OCI-LY1 (cell line): ENCODE data around the gene ASNSD1.

ENCODE experiments used
- CTCF ChIP-seq: fragments of 200-600 bp; sonication (generic), shearing (Covaris generic); IDR thresholded peaks from 2 replicates; pipeline ENCODE4 v1.5.1; 2017; ENCODE audit warnings: mild to moderate bottlenecking, antibody characterized with exemption, low read length, moderate library complexity, mixed read lengths
- EZH2 ChIP-seq: fragments of 200-600 bp; sonication (generic), shearing (Covaris generic); IDR thresholded peaks from 2 replicates; pipeline ENCODE4 v1.8.0; 2017; ENCODE audit warnings: borderline replicate concordance, mixed run types, mild to moderate bottlenecking, antibody characterized with exemption, low read length, moderate library complexity, mixed read lengths

DNA sequence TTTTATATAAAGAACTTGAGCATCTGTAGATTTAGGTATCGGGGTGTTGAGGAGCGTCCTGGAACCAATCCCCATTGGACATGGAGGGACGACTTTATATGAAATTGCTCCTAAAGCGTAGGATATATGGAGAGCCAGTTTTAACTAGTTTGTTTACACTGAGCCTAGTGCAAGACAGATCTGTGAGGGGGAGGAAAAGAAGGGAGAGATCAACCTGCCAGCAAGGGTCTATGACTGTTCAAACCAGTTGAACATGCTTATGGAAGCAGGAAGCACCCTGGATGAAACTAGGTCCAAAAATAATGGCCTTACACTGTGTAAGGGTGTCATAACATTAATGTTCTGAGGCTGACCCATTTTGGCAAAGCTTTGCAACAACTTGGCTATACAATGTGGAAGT, 46.7 kb upstream of the ASNSD1 start:
- no peak for TF ChIP-seq CTCF
- no peak for TF ChIP-seq EZH2
